HepG2 (cell line): Measurements from ENCODE around the gene TMEM61.
"Not testable (repeated sequence)": the region's sequence is repeated elsewhere in the genome, so short reads cannot be mapped to it uniquely, and the experiment has no call there.

ENCODE experiments used
- ARID5B ChIP-seq: IDR thresholded peaks from 2 replicates; pipeline ENCODE4 v1.4.0; 2020; ENCODE audit warnings: mild to moderate bottlenecking, missing genetic modification reagents
- CENPX ChIP-seq: sonication (generic); formaldehyde crosslinking; IDR thresholded peaks from 2 replicates; pipeline ENCODE4 v1.9.0; 2021; ENCODE audit warnings: mild to moderate bottlenecking, missing genetic modification reagents, moderate library complexity
- CTCF ChIP-seq: sonication (generic); formaldehyde crosslinking; IDR thresholded peaks from 2 replicates; pipeline ENCODE4 v1.5.0; 2020; ENCODE audit warnings: mild to moderate bottlenecking, missing genetic modification reagents, moderate library complexity
- ERF ChIP-seq: IDR thresholded peaks from 2 replicates; pipeline ENCODE4 v1.6.1; 2018; ENCODE audit warnings: missing biosample characterization, missing genetic modification reagents
- EZH2 ChIP-seq: conservative IDR thresholded peaks from 2 replicates; pipeline ENCODE4 v1.6.1; 2012; ENCODE audit warnings: mild to moderate bottlenecking, low read depth, low read length, moderate library complexity
- HNRNPUL1 ChIP-seq: fragments of 200-400 bp; formaldehyde crosslinking; IDR thresholded peaks from 2 replicates; pipeline ENCODE4 v1.6.1; 2017; ENCODE audit warnings: low read depth, mild to moderate bottlenecking, low read length, moderate library complexity
- MLX ChIP-seq: IDR thresholded peaks from 2 replicates; pipeline ENCODE4 v1.6.1; 2016
- POLR2AphosphoS5 ChIP-seq: IDR thresholded peaks from 2 replicates; pipeline ENCODE4 v1.6.1; 2012; ENCODE audit warnings: low read depth, low read length
- REPIN1 ChIP-seq: sonication (generic); formaldehyde crosslinking; IDR thresholded peaks from 2 replicates; pipeline ENCODE4 v1.8.0; 2022; ENCODE audit warnings: missing genetic modification reagents, low read depth, mild to moderate bottlenecking, borderline replicate concordance
- SNAI1 ChIP-seq: sonication (generic); formaldehyde crosslinking; IDR thresholded peaks from 2 replicates; pipeline ENCODE4 v1.5.0; 2020; ENCODE audit warnings: mild to moderate bottlenecking, missing genetic modification reagents, borderline replicate concordance
- YY1 ChIP-seq: IDR thresholded peaks from 2 replicates; pipeline ENCODE4 v1.6.1; 2011; ENCODE audit warnings: low read length, low read depth, moderate library complexity, mild to moderate bottlenecking; ENCODE audit not compliant: insufficient read depth, insufficient replicate concordance
- ZBTB40 ChIP-seq, 2 experiments: fragments of 450-650 bp in 1 of 2; sonication (generic) in 1 of 2; formaldehyde crosslinking in 1 of 2; IDR thresholded peaks; 2 replicates each; pipeline versions ENCODE4 v1.6.1 to v1.8.0; 2016 to 2022; ENCODE audit warnings: antibody characterized with exemption in 1 of 2, mild to moderate bottlenecking in 1 of 2, missing genetic modification reagents in 1 of 2
- ZNF557 ChIP-seq: sonication (generic); formaldehyde crosslinking; IDR thresholded peaks from 2 replicates; pipeline ENCODE4 v1.4.0; 2020; ENCODE audit warnings: missing genetic modification reagents
- ZNF580 ChIP-seq: IDR thresholded peaks from 2 replicates; pipeline ENCODE4 v1.6.1; 2016; ENCODE audit warnings: low read depth, borderline replicate concordance

- TF ChIP-seq CTCF; MLX (CRISPR knock-in tag); ERF (CRISPR knock-in tag); EZH2; HNRNPUL1; ZNF580 (CRISPR knock-in tag); ARID5B (CRISPR knock-in tag); YY1; REPIN1; CENPX (CRISPR knock-in tag); POLR2AphosphoS5; ZNF557 (CRISPR knock-in tag); ZBTB40 (IDR thresholded peaks at IDR 0.05); ZBTB40 (CRISPR knock-in tag; IDR thresholded peaks at IDR 0.05); SNAI1 (CRISPR knock-in tag): not testable (repeated sequence)
These were observed 46.3 kb downstream of the TMEM61 start for GRCh38 chr1:55026682-55027081.
